SJSA1 (cell line): ENCODE measurements around the gene ZNF862. TPM values are rescaled to one million over a fixed set of nuclear protein-coding genes. Genes with fewer than 3 reads are reported as not detected.
A peak's percentile ranks its signal among the peaks of the same experiment; 100 is the strongest.

ENCODE experiments used
- DNase-seq, 2 experiments: peaks; one replicate each; pipeline ENCODE4 v3.0.0-alpha.2; 2015 to 2020; ENCODE audit warnings: low spot score in 2 of 2, low read depth in 1 of 2
- H3K27ac ChIP-seq: fragments of 250-450 bp; sonication (Bioruptor Pico); 2 replicates; pipeline ENCODE4 v1.5.1; 2020; ENCODE audit warnings: mild to moderate bottlenecking, moderate library complexity
- H3K27me3 ChIP-seq: fragments of 250-450 bp; sonication (Bioruptor Pico); replicated peaks from 2 replicates; pipeline ENCODE4 v1.5.1; 2020; ENCODE audit warnings: mild to moderate bottlenecking, moderate library complexity
- H3K36me3 ChIP-seq: fragments of 250-450 bp; sonication (Bioruptor Pico); 2 replicates; pipeline ENCODE4 v1.5.1; 2020; ENCODE audit warnings: mild to moderate bottlenecking
- H3K4me1 ChIP-seq: fragments of 250-450 bp; sonication (Bioruptor Pico); replicated peaks from 2 replicates; pipeline ENCODE4 v1.6.1; 2021; ENCODE audit warnings: mild to moderate bottlenecking
- H3K4me3 ChIP-seq: fragments of 250-450 bp; sonication (Bioruptor Pico); 2 replicates; pipeline ENCODE4 v1.5.1; 2020; ENCODE audit warnings: mild to moderate bottlenecking
- H3K9me3 ChIP-seq: fragments of 250-450 bp; sonication (Bioruptor Pico); replicated peaks from 2 replicates; pipeline ENCODE4 v1.5.1; 2020; ENCODE audit warnings: mild to moderate bottlenecking
- total RNA-seq: library from RNA; depleted of rRNA; stranded (reverse); fragments of >200 nt; shearing (Covaris generic); gene quantifications from 2 replicates; pipeline ENCODE4 v1.2.3, GENCODE V29; 2014

ZNF862 gene
- total RNA-seq, 1 experiment from 2014 or later, result 6.1 TPM

DNA sequence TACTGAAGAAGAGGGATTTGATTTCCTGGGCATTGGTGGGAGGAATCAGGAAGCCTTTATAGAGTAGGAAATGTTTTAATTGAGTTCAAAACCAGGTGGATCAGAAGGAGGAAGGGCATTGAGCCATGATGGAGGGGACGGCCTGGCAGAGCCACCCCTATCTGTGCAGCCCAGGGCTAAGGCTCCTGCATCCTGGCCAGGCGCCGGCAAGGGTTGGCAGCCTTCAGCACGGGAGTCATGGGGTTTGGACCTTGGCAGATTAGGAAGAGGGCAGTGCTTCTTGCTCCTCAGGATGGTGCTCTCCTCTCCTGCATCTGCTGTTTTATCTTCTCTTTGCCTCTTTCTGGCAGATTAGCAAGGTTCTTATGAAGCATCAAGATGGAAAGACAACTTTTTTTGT is 12.5 kb downstream of the ZNF862 start:
- no peak for DNase-seq
- Histone ChIP-seq H3K27ac (no peak overlapping the region), H3K9me3 (no peaks in the 10 kb centered on the region), H3K27me3 (no peaks in the 10 kb centered on the region), H3K4me1 (peaks cover 33% of the 10 kb centered on the region), H3K36me3 (no peaks in the 10 kb centered on the region), H3K4me3 (no peak overlapping the region)

- Histone ChIP-seq H3K27ac (no peak overlapping the region), H3K4me3 (no peak overlapping the region), H3K27me3 (no peaks in the 10 kb centered on the region), H3K9me3 (no peaks in the 10 kb centered on the region), H3K4me1 (peaks cover 35% of the 10 kb centered on the region), H3K36me3 (no peaks in the 10 kb centered on the region)
- DNase-seq, result no peak
These were observed 13.3 kb downstream of the ZNF862 start for GRCh38 chr7:149851449-149851848.

GRCh38 chr7:149853157-149853556 is 15.0 kb downstream of the ZNF862 start:
- peaks cover 35% of the 10 kb centered on the region for H3K4me1 ChIP-seq
- H3K36me3 ChIP-seq, result no peaks in the 10 kb centered on the region
- no peak overlapping the region for H3K4me3 ChIP-seq
- H3K9me3 ChIP-seq, result no peaks in the 10 kb centered on the region
- peak; percentile 66 to 75 for DNase-seq
- H3K27me3 ChIP-seq, result no peaks in the 10 kb centered on the region
- peak overlapping the region; percentile 71 for H3K27ac ChIP-seq

- H3K27me3 ChIP-seq, result no peaks in the 10 kb centered on the region
- peaks cover 35% of the 10 kb centered on the region for H3K4me1 ChIP-seq
- no peaks in the 10 kb centered on the region for H3K9me3 ChIP-seq
- peak in 1 of 2 experiments; percentile 11 for DNase-seq
- H3K27ac ChIP-seq, result no peak overlapping the region
- H3K4me3 ChIP-seq, result no peak overlapping the region
- H3K36me3 ChIP-seq, result no peaks in the 10 kb centered on the region
These were observed 16.6 kb downstream of the ZNF862 start for GRCh38 chr7:149854611-149855360.

GRCh38 chr7:149855361-149856305 is 17.5 kb downstream of the ZNF862 start:
- no peaks in the 10 kb centered on the region for H3K9me3 ChIP-seq
- DNase-seq, result peak; percentile 62 to 70
- no peak overlapping the region for H3K27ac ChIP-seq
- H3K4me1 ChIP-seq, result peaks cover 35% of the 10 kb centered on the region
- no peak overlapping the region for H3K4me3 ChIP-seq
- H3K27me3 ChIP-seq, result no peaks in the 10 kb centered on the region
- H3K36me3 ChIP-seq, result no peaks in the 10 kb centered on the region

DNA sequence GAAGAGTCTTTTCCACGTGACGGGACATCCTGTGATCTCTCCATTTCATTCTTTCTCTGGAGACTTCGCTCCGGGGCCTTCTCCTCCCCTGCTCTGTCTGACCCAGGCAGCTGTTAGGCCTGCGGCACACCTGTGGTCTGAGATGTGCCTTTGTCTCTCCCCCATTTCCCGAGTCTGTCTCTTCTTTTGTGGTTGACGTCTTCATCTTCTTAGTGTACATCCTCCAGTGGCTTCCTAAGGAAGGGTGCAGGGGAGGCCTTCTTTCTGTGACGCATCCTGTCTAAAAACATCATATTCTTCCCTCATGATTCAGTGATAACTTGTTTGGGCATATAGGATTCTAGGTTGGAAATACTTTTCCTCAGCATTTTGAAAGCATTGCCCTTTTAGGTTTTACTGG is 18.4 kb downstream of the ZNF862 start:
- H3K36me3 ChIP-seq, result no peaks in the 10 kb centered on the region
- no peaks in the 10 kb centered on the region for H3K27me3 ChIP-seq
- no peak overlapping the region for H3K27ac ChIP-seq
- H3K4me3 ChIP-seq, result no peak overlapping the region
- H3K9me3 ChIP-seq, result no peaks in the 10 kb centered on the region
- no peak for DNase-seq
- H3K4me1 ChIP-seq, result peaks cover 35% of the 10 kb centered on the region

DNA sequence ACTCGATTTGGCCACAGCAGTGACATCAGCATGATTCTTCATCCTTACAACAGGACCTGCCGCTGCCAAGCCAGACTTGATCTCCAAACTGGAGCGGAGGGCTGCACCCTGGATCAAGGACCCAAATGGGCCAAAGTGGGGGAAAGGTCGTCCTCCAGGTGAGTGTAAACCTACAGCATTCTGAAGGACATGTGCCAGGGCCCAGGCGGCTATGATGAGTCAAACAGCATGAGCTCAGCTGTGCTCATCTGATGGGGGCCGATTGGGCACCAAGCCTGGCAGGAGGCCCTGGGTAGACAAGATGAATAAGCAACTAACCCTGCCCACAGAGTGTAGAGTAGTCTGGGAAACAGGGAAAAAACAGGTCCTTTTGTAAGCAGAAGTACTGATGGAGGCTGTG is 21.2 kb downstream of the ZNF862 start:
- Histone ChIP-seq H3K4me3 (no peak overlapping the region), H3K27me3 (no peaks in the 10 kb centered on the region), H3K36me3 (no peaks in the 10 kb centered on the region), H3K9me3 (no peaks in the 10 kb centered on the region), H3K4me1 (peaks cover 16% of the 10 kb centered on the region), H3K27ac (no peak overlapping the region)
- no peak for DNase-seq

DNA sequence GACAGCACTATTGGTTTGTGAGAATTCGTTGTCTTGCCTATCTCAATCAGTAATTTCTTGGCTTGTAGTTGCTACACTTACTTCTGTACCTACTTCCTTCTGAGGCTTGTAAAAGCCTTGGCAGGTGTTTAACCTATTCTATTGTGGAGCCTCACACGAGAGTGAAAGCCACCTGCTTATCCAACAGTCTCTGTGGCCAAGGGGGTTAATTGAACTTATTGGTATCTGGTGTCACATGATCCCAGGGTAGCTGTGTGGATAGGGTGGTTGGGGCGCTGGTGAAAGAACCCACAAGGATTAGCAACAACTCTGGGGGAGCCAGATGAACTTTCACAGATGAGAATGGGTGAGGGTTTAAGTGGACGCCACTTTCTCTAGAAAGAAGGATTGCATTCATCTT is 21.7 kb downstream of the ZNF862 start:
- Histone ChIP-seq H3K36me3 (no peaks in the 10 kb centered on the region), H3K9me3 (no peaks in the 10 kb centered on the region), H3K4me1 (peaks cover 11% of the 10 kb centered on the region), H3K27me3 (no peaks in the 10 kb centered on the region), H3K27ac (no peak overlapping the region), H3K4me3 (no peak overlapping the region)
- no peak for DNase-seq

DNA sequence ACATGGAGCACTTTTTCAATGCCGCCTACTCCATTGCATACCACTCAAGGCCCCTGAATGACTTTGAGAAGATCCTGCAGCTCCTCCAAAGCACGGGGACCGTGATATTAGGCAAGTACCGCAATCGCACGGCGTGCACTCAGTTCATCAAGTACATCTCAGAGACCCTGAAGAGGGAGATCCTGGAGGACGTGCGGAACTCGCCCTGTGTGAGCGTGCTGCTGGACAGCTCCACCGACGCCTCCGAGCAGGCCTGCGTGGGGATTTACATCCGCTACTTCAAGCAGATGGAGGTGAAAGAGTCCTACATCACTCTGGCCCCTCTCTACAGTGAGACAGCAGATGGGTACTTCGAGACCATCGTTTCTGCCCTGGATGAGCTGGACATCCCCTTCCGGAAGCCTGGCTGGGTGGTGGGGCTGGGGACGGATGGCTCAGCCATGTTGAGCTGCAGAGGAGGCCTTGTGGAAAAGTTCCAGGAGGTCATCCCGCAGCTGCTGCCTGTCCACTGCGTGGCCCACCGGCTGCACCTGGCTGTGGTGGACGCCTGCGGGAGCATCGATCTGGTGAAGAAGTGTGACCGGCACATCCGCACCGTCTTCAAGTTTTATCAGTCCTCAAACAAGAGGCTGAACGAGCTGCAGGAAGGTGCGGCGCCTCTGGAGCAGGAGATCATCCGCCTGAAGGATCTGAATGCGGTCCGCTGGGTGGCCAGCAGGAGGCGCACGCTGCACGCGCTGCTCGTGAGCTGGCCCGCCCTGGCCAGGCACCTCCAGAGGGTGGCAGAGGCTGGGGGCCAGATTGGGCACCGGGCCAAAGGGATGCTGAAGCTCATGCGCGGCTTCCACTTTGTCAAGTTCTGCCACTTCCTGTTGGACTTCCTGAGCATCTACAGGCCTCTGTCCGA is 22.9 kb downstream of the ZNF862 start:
- no peaks in the 10 kb centered on the region for H3K27me3 ChIP-seq
- H3K36me3 ChIP-seq, result no peaks in the 10 kb centered on the region
- H3K27ac ChIP-seq, result no peak overlapping the region
- no peak overlapping the region for H3K4me3 ChIP-seq
- H3K4me1 ChIP-seq, result no peaks in the 10 kb centered on the region
- DNase-seq, result no peak
- no peaks in the 10 kb centered on the region for H3K9me3 ChIP-seq

DNA sequence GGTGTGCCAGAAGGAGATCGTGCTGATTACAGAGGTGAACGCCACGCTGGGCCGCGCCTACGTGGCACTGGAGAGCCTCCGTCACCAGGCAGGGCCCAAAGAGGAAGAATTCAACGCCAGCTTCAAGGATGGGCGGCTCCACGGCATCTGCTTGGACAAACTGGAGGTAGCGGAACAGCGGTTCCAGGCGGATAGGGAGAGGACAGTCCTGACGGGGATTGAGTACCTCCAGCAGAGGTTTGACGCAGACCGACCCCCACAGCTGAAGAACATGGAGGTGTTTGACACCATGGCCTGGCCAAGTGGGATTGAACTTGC is 23.5 kb downstream of the ZNF862 start:
- no peaks in the 10 kb centered on the region for H3K27me3 ChIP-seq
- H3K27ac ChIP-seq, result no peak overlapping the region
- no peaks in the 10 kb centered on the region for H3K9me3 ChIP-seq
- peaks cover 3% of the 10 kb centered on the region for H3K4me1 ChIP-seq
- DNase-seq, result no peak
- no peaks in the 10 kb centered on the region for H3K36me3 ChIP-seq
- H3K4me3 ChIP-seq, result no peak overlapping the region

DNA sequence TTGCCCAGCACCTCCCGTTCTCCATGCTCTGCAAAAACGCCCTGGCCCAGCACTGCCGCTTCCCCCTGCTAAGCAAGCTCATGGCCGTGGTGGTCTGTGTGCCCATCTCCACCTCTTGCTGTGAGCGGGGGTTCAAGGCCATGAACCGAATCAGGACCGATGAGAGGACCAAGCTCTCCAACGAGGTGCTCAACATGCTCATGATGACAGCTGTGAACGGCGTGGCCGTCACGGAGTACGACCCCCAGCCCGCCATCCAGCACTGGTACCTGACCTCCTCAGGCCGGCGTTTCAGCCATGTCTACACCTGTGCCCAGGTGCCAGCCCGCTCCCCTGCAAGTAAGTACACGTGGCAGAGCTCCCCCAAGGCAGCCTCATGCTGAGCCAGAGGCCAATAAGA is 24.0 kb downstream of the ZNF862 start:
- Histone ChIP-seq H3K36me3 (no peaks in the 10 kb centered on the region), H3K4me1 (peaks cover 7% of the 10 kb centered on the region), H3K27ac (no peak overlapping the region), H3K9me3 (no peaks in the 10 kb centered on the region), H3K4me3 (no peak overlapping the region), H3K27me3 (no peaks in the 10 kb centered on the region)
- no peak for DNase-seq

DNA sequence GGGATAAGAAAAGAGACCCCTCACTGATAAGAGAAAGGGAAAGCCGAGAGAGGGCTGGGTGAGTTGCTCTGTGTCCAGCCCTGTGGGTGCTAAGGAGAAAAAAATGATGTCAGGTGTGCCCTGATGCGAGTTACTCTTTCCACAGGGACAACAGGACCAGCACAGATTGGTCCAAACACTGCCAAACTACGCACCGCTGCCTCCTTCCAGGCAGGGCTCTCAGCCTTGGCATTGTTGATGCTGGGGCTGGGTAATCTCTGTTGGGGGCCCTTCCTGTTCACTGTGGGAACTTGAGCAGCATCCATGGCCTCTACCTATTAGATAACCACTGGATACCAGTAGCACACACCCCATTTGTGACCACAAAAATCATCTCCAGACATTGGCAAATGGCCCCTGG is 25.3 kb downstream of the ZNF862 start:
- no peak overlapping the region for H3K4me3 ChIP-seq
- H3K9me3 ChIP-seq, result no peaks in the 10 kb centered on the region
- H3K27ac ChIP-seq, result no peak overlapping the region
- no peaks in the 10 kb centered on the region for H3K27me3 ChIP-seq
- H3K4me1 ChIP-seq, result peaks cover 7% of the 10 kb centered on the region
- no peaks in the 10 kb centered on the region for H3K36me3 ChIP-seq
- DNase-seq, result no peak

DNA sequence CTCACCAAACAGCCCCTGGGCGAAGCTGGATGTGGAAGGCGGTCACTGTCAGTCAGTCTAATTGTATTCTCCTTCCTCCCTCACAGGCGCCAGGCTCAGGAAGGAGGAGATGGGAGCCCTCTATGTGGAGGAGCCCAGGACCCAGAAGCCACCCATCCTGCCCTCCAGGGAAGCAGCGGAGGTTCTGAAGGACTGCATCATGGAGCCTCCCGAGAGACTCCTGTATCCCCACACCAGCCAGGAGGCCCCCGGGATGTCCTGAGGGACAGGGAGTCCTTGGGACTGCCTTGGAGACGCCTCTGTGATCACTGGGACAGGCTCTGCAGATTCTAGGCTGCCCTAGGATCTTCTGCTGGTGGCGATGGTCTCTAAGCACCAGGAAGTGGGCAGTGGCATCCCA is 25.8 kb downstream of the ZNF862 start:
- H3K27ac ChIP-seq, result no peak overlapping the region
- peaks cover 7% of the 10 kb centered on the region for H3K4me1 ChIP-seq
- DNase-seq, result no peak
- no peaks in the 10 kb centered on the region for H3K9me3 ChIP-seq
- H3K36me3 ChIP-seq, result no peaks in the 10 kb centered on the region
- H3K4me3 ChIP-seq, result no peak overlapping the region
- H3K27me3 ChIP-seq, result no peaks in the 10 kb centered on the region
